ENCODE measurements around the gene BAIAP2.

BAIAP2 gene

GRCh38 chr17:81025741-81026129 is 9.2 kb upstream of the BAIAP2 start:
- Mint-ChIP-seq H3K27me3 (ENCODE audit: low read depth, poor library complexity) (no peaks in the 10 kb centered on the region), H3K4me3 (no peak overlapping the region)

GRCh38 chr17:81026266-81027036 is 8.5 kb upstream of the BAIAP2 start:
- no peak for TF ChIP-seq CTCF (IDR thresholded peaks at IDR 0.05)
- H3K27ac Mint-ChIP-seq = peak overlapping the region; percentile 25
- H3K36me3 Mint-ChIP-seq (ENCODE audit: low read depth) = peaks cover 5% of the 10 kb centered on the region
- H3K9me3 Mint-ChIP-seq = no peaks in the 10 kb centered on the region
- H3K4me3 Mint-ChIP-seq = no peak overlapping the region
- no peak for DNase-seq
- H3K4me1 Mint-ChIP-seq = peaks cover 56% of the 10 kb centered on the region
- H3K27me3 Mint-ChIP-seq (ENCODE audit: low read depth, poor library complexity) = no peaks in the 10 kb centered on the region

More at GRCh38 chr17:81025741-81026129, 9.2 kb upstream of the BAIAP2 start:
- DNase-seq = peak; percentile 11
- no peaks in the 10 kb centered on the region for H3K9me3 Mint-ChIP-seq
- no peak for TF ChIP-seq CTCF (IDR thresholded peaks at IDR 0.05)
- no peak overlapping the region for H3K27ac Mint-ChIP-seq
- H3K4me1 Mint-ChIP-seq = peaks cover 49% of the 10 kb centered on the region
- H3K36me3 Mint-ChIP-seq (ENCODE audit: low read depth) = no peaks in the 10 kb centered on the region

- Mint-ChIP-seq H3K4me1 (peaks cover 56% of the 10 kb centered on the region), H3K27ac (peak overlapping the region; percentile 20), H3K9me3 (no peaks in the 10 kb centered on the region), H3K27me3 (ENCODE audit: low read depth, poor library complexity) (no peaks in the 10 kb centered on the region), H3K36me3 (ENCODE audit: low read depth) (peaks cover 5% of the 10 kb centered on the region), H3K4me3 (no peak overlapping the region)
- DNase-seq = no peak
- TF ChIP-seq CTCF (IDR thresholded peaks at IDR 0.05) = no peak
These were observed 7.9 kb upstream of the BAIAP2 start for GRCh38 chr17:81027038-81027437.

GRCh38 chr17:81027591-81028505 is 7.1 kb upstream of the BAIAP2 start:
- DNase-seq = no peak
- H3K36me3 Mint-ChIP-seq (ENCODE audit: low read depth) = peaks cover 5% of the 10 kb centered on the region
- H3K4me1 Mint-ChIP-seq = peaks cover 55% of the 10 kb centered on the region
- H3K27me3 Mint-ChIP-seq (ENCODE audit: low read depth, poor library complexity) = no peaks in the 10 kb centered on the region
- H3K27ac Mint-ChIP-seq = no peak overlapping the region
- H3K9me3 Mint-ChIP-seq = no peaks in the 10 kb centered on the region
- no peak overlapping the region for H3K4me3 Mint-ChIP-seq
- TF ChIP-seq CTCF (IDR thresholded peaks at IDR 0.05) = no peak

- Mint-ChIP-seq H3K36me3 (ENCODE audit: low read depth) (peaks cover 5% of the 10 kb centered on the region), H3K9me3 (no peaks in the 10 kb centered on the region), H3K4me3 (no peak overlapping the region), H3K27me3 (ENCODE audit: low read depth, poor library complexity) (no peaks in the 10 kb centered on the region), H3K27ac (no peak overlapping the region), H3K4me1 (peaks cover 60% of the 10 kb centered on the region)
- no peak for DNase-seq
- TF ChIP-seq CTCF (IDR thresholded peaks at IDR 0.05) = no peak
These were observed 6.5 kb upstream of the BAIAP2 start for GRCh38 chr17:81028506-81028858.
